GM12873 (cell line): ENCODE results near the gene TRPM3.

ENCODE experiments used
- CTCF ChIP-seq: IDR thresholded peaks from 2 replicates; pipeline ENCODE4 v1.5.1; 2012; ENCODE audit warnings: low read depth, mild to moderate bottlenecking, moderate library complexity, low read length, control low read depth; ENCODE audit not compliant: insufficient read depth; ENCODE audit errors: missing control alignments

TRPM3 gene

DNA sequence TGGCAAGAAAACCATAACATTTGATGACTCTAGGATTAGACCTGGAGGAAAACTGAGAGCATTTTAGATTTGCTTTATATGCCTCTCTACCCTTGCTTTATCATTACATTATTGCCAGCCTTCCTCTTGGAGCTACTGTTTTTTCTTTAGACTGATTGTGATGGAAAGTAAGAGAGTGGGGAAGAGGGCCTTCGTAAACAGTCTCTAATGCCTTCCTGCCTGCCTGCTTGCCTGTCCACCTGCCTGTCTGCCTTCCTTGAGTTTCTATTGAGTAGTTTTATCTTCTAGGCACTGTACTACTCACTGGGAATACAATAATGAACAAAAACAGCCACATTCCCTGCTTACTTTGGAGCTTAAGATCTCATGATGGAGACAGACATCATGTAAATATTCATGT lies 189.3 kb downstream of the TRPM3 start:
- TF ChIP-seq CTCF, result no peak

DNA sequence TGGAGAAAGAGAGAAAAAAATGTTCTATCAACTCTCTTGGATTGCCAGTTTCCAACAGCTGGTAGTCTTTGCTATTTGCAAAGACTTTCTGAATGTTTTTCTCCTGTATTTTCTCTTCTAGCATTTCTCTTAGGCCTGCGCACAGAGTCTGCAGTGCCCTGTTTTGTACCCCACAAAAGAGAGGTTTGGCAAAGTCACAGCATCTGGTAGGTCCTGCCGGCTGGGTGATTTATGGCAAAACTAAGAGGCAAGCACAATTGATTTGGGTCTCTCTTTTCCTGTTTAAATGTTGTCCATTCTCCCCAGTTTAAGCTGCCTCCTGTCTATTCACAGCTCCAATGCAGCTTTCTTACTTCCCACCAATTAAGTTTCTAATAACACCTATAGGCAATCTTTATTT lies 193.9 kb downstream of the TRPM3 start:
- no peak for TF ChIP-seq CTCF

DNA sequence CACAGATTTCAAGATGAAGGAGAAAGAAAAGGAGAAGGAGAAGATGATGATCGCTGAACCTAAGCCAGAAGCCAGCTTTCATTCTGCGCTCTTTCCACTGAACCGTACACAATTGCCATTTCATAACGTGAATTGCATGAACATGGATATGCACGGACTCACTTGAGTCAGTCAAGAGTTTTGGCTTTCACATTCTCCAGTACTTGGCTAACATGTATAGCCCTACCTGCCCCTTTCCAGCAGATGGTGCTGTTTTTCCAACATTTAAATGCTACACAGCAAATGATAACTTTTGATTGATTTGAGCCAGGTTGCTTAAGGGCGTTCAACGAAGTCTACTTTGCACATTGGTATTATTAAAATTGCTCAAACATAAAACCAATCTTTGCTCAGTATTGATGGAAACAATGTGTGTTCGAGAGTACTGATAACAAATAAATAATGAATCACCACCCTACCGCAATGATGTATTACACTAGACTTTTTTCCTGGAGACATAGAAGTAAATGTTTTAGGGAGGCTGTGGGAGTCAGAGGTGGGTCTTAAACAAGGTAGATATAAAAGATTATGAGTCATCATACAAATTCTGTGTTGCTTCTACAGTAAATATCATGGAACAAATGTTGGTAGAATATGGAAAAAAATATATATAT lies 196.4 kb downstream of the TRPM3 start:
- peak; percentile 80 for TF ChIP-seq CTCF

- no peak for TF ChIP-seq CTCF
Measured at GRCh38 chr9:70924380-70924779, 197.0 kb downstream of the TRPM3 start.

DNA sequence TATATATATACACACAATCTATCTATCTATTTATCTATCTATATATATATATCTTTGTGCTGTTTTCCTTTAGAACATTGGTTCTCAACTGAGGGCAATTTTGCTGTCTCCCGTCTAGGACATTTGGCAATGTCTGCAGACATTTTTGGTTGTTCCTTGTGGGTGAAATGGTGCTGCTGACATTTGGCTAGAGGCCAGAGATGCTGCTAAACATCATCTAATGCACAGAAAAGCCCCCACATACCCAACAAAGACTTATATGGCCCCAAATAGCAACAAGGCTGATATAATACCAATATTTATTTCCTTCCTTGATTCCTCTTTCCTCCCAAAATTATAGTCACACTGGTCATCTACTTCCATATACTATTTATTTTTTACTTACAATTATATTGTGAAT lies 197.5 kb downstream of the TRPM3 start:
- no peak for TF ChIP-seq CTCF

- TF ChIP-seq CTCF, result no peak
Measured at GRCh38 chr9:70921136-70921535, 200.3 kb downstream of the TRPM3 start.

- TF ChIP-seq CTCF, result no peak
Measured at GRCh38 chr9:70917277-70917676, 204.1 kb downstream of the TRPM3 start.

DNA sequence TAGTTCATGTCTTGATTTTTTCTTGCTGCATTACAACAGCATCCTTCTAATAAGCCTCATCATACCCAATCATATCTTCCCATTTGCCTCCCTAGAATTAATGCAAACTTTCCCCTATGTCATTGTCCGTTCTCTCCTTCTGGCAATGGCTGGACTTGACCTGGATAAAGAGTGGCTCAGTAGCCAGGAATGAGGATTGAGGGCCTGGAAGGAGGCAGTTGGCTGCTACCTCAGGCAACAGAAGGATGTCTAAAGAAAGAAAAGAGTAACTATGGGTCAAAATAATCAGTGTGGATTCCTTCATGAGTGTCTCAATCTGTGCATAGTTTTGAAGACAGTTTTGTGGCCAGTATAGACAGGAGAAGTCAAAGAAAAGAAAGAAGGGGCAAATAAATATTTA lies 209.6 kb downstream of the TRPM3 start:
- no peak for TF ChIP-seq CTCF
